HepG2 (cell line): ENCODE measurements around the gene BPIFB4. TPM values are rescaled to one million over a fixed set of nuclear protein-coding genes. Genes with fewer than 3 reads are reported as not detected.
A peak's percentile ranks its signal among the peaks of the same experiment; 100 is the strongest.

Experiments
- ATF7 ChIP-seq, 2 experiments: fragments of 450-650 bp in 1 of 2; sonication (generic) in 1 of 2; formaldehyde crosslinking in 1 of 2; IDR thresholded peaks; 2 replicates each; pipeline versions ENCODE4 v1.4.0 to v1.6.1; 2016 to 2020; ENCODE audit warnings: antibody characterized with exemption in 1 of 2, mild to moderate bottlenecking in 1 of 2, missing genetic modification reagents in 1 of 2
- BCL6 ChIP-seq: IDR thresholded peaks from 2 replicates; pipeline ENCODE4 v1.6.1; 2016; ENCODE audit warnings: missing genetic modification reagents, missing compliant biosample characterization
- CBX2 ChIP-seq, 2 experiments: fragments of 200-600 bp in 1 of 2; sonication (generic); formaldehyde crosslinking in 1 of 2; IDR thresholded peaks; 2 replicates each; pipeline versions ENCODE4 v1.7.0 to v1.8.1; 2018 to 2022; ENCODE audit warnings: low read depth in 2 of 2, low read length in 1 of 2, mild to moderate bottlenecking in 1 of 2, missing genetic modification reagents in 1 of 2
- HES4 ChIP-seq: sonication (generic); formaldehyde crosslinking; IDR thresholded peaks from 2 replicates; pipeline ENCODE4 v1.9.0; 2021; ENCODE audit warnings: mild to moderate bottlenecking, missing genetic modification reagents, borderline replicate concordance
- KDM5A ChIP-seq: fragments of 200-600 bp; sonication (generic); IDR thresholded peaks from 2 replicates; pipeline ENCODE4 v1.7.0; 2018; ENCODE audit warnings: antibody characterized with exemption, mild to moderate bottlenecking, low read length, borderline replicate concordance
- MED8 ChIP-seq: sonication (generic); formaldehyde crosslinking; IDR thresholded peaks from 2 replicates; pipeline ENCODE4 v1.8.1; 2023; ENCODE audit warnings: mild to moderate bottlenecking, missing genetic modification reagents; ENCODE audit not compliant: insufficient replicate concordance
- MZF1 ChIP-seq: sonication (generic); formaldehyde crosslinking; IDR thresholded peaks from 2 replicates; pipeline ENCODE4 v1.8.1; 2023; ENCODE audit warnings: mild to moderate bottlenecking, missing genetic modification reagents, borderline replicate concordance
- NFE2L2 ChIP-seq: fragments of 150-350 bp; IDR thresholded peaks from 2 replicates; pipeline ENCODE4 v1.6.1; 2014; ENCODE audit warnings: low read length
- NR2F2 ChIP-seq: IDR thresholded peaks from 2 replicates; pipeline ENCODE4 v1.6.1; 2012; ENCODE audit warnings: low read depth, inconsistent platforms, borderline replicate concordance
- RARG ChIP-seq: sonication (generic); formaldehyde crosslinking; IDR thresholded peaks from 2 replicates; pipeline ENCODE4 v1.4.0; 2020; ENCODE audit warnings: low read depth, mild to moderate bottlenecking, missing genetic modification reagents
- SAFB2 ChIP-seq: sonication (generic); formaldehyde crosslinking; IDR thresholded peaks from 2 replicates; pipeline ENCODE4 v1.5.1; 2020; ENCODE audit warnings: missing genetic modification reagents, low read depth, mild to moderate bottlenecking, borderline replicate concordance
- TRIM24 ChIP-seq: sonication (generic); formaldehyde crosslinking; IDR thresholded peaks from 2 replicates; pipeline ENCODE4 v1.8.0; 2022; ENCODE audit warnings: mild to moderate bottlenecking, missing genetic modification reagents
- ZBTB3 ChIP-seq: sonication (generic); formaldehyde crosslinking; IDR thresholded peaks from 2 replicates; pipeline ENCODE4 v1.4.0; 2020; ENCODE audit warnings: low read depth, mild to moderate bottlenecking, moderate library complexity, missing genetic modification reagents, borderline replicate concordance
- ZNF207 ChIP-seq: fragments of 450-650 bp; IDR thresholded peaks from 2 replicates; pipeline ENCODE4 v1.6.1; 2016; ENCODE audit warnings: antibody characterized with exemption, borderline replicate concordance
- ZNF224 ChIP-seq: sonication (generic); formaldehyde crosslinking; IDR thresholded peaks from 2 replicates; pipeline ENCODE4 v1.5.0; 2020; ENCODE audit warnings: mild to moderate bottlenecking, missing genetic modification reagents
- ZNF34 ChIP-seq: sonication (generic); formaldehyde crosslinking; IDR thresholded peaks from 2 replicates; pipeline ENCODE4 v1.4.0; 2020; ENCODE audit warnings: mild to moderate bottlenecking, missing genetic modification reagents, borderline replicate concordance
- ZNF547 ChIP-seq: sonication (generic); formaldehyde crosslinking; IDR thresholded peaks from 2 replicates; pipeline ENCODE4 v1.5.1; 2020; ENCODE audit warnings: mild to moderate bottlenecking, missing genetic modification reagents
- ZNF614 ChIP-seq: IDR thresholded peaks from 2 replicates; pipeline ENCODE4 v1.6.1; 2018; ENCODE audit warnings: missing biosample characterization, missing genetic modification reagents, inconsistent platforms, borderline replicate concordance
- ZNF776 ChIP-seq: sonication (generic); formaldehyde crosslinking; IDR thresholded peaks from 2 replicates; pipeline ENCODE4 v1.4.0; 2020; ENCODE audit warnings: mild to moderate bottlenecking, missing genetic modification reagents
- ZNF800 ChIP-seq: sonication (generic); formaldehyde crosslinking; IDR thresholded peaks from 2 replicates; pipeline ENCODE4 v1.4.0; 2020; ENCODE audit warnings: missing genetic modification reagents
- ZSCAN20 ChIP-seq: sonication (generic); formaldehyde crosslinking; IDR thresholded peaks from 2 replicates; pipeline ENCODE4 v1.4.0; 2020; ENCODE audit warnings: missing genetic modification reagents, mild to moderate bottlenecking, borderline replicate concordance
- polyA plus RNA-seq, 8 experiments: library from polyadenylated mRNA; depleted of rRNA in 3 of 8; stranded (reverse) in 7 of 8; unstranded in 1 of 8; fragments of >200 nt; fragmentation: Illumina TruSeq in 4 of 8; extraction: Trizol in 4 of 8; gene quantifications; 2 replicates each; pipeline versions ENCODE4 v1.2.1 to v1.2.3, GENCODE V29; 2011 to 2016; ENCODE audit warnings: low read depth in 4 of 8, missing spikeins in 1 of 8, mixed read lengths in 1 of 8; ENCODE audit not compliant: insufficient read depth in 1 of 8
- total RNA-seq, 5 experiments: library from RNA; depleted of rRNA; stranded (reverse); fragments of >200 nt; fragmentation: Illumina TruSeq; extraction: Trizol; gene quantifications; 2 replicates each; pipeline ENCODE4 v1.2.3, GENCODE V29; 2016; ENCODE audit warnings: low read depth in 1 of 5
- TF ChIP-seq, protein P1 (sequence below): sonication (generic); formaldehyde crosslinking; IDR thresholded peaks from 2 replicates; pipeline ENCODE4 v1.4.0; 2020; ENCODE audit warnings: missing genetic modification reagents, borderline replicate concordance
- TF ChIP-seq, protein P2 (sequence below): IDR thresholded peaks from 2 replicates; pipeline ENCODE4 v1.6.1; 2016; ENCODE audit warnings: mild to moderate bottlenecking

BPIFB4 gene
- total and polyA plus RNA-seq, 2 of the 13 experiments (the other 11 are each of a cell fraction or from before 2014, with no cell fraction given), result 0.09 TPM; not detected in 1

DNA sequence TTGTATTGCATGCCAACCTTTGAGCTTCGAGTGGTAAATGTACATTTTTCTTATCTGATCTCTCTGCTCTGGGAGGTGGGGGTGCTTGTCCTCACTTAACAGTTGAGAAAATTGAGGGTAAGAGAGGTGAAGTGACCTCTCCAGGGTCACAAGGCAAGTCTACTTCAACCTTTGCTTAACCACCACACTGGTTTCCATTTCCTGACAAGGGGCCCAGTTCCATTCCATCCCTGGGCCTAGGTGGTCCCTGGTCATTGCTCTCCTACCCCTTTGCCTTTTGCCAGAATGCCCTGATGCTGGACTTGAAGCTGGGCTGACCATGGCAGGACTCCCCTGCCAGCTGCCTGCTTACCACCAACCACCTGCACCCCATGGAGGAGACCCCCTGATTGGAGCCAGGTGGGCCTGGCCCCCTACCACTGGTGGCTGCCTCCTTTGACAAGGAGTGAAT lies 35.7 kb upstream of the BPIFB4 start (continued):
- TF ChIP-seq, protein P1, sequence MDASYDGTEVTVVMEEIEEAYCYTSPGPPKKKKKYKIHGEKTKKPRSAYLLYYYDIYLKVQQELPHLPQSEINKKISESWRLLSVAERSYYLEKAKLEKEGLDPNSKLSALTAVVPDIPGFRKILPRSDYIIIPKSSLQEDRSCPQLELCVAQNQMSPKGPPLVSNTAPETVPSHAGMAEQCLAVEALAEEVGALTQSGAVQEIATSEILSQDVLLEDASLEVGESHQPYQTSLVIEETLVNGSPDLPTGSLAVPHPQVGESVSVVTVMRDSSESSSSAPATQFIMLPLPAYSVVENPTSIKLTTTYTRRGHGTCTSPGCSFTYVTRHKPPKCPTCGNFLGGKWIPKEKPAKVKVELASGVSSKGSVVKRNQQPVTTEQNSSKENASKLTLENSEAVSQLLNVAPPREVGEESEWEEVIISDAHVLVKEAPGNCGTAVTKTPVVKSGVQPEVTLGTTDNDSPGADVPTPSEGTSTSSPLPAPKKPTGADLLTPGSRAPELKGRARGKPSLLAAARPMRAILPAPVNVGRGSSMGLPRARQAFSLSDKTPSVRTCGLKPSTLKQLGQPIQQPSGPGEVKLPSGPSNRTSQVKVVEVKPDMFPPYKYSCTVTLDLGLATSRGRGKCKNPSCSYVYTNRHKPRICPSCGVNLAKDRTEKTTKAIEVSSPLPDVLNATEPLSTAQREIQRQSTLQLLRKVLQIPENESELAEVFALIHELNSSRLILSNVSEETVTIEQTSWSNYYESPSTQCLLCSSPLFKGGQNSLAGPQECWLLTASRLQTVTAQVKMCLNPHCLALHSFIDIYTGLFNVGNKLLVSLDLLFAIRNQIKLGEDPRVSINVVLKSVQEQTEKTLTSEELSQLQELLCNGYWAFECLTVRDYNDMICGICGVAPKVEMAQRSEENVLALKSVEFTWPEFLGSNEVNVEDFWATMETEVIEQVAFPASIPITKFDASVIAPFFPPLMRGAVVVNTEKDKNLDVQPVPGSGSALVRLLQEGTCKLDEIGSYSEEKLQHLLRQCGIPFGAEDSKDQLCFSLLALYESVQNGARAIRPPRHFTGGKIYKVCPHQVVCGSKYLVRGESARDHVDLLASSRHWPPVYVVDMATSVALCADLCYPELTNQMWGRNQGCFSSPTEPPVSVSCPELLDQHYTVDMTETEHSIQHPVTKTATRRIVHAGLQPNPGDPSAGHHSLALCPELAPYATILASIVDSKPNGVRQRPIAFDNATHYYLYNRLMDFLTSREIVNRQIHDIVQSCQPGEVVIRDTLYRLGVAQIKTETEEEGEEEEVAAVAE (CRISPR knock-in tag), result no peak
- TF ChIP-seq TRIM24 (no peak), ZNF800 (CRISPR knock-in tag) (no peak; the same call in 1 of the 2 replicates), BCL6 (CRISPR knock-in tag) (peak; percentile 13; the same call in 1 of the 2 replicates), ATF7 (IDR thresholded peaks at IDR 0.05) (no peak), ATF7 (CRISPR knock-in tag; IDR thresholded peaks at IDR 0.05) (no peak), MED8 (CRISPR knock-in tag) (no peak), KDM5A (no peak), ZNF224 (CRISPR knock-in tag) (no peak), ZNF547 (no peak), ZNF207 (no peak), ZNF34 (no peak), ZBTB3 (CRISPR knock-in tag) (no peak), NR2F2 (peak; percentile 67; the same call in 1 of the 2 replicates), NFE2L2 (no peak), ZNF614 (no peak), SAFB2 (no peak), CBX2 (IDR thresholded peaks at IDR 0.05; ENCODE audit: low read depth, low read length) (no peak), CBX2 (CRISPR knock-in tag; IDR thresholded peaks at IDR 0.05; ENCODE audit: low read depth) (no peak), HES4 (no peak), ZNF776 (CRISPR knock-in tag) (no peak), ZSCAN20 (CRISPR knock-in tag) (no peak), RARG (no peak), MZF1 (no peak)
- TF ChIP-seq, protein P2, sequence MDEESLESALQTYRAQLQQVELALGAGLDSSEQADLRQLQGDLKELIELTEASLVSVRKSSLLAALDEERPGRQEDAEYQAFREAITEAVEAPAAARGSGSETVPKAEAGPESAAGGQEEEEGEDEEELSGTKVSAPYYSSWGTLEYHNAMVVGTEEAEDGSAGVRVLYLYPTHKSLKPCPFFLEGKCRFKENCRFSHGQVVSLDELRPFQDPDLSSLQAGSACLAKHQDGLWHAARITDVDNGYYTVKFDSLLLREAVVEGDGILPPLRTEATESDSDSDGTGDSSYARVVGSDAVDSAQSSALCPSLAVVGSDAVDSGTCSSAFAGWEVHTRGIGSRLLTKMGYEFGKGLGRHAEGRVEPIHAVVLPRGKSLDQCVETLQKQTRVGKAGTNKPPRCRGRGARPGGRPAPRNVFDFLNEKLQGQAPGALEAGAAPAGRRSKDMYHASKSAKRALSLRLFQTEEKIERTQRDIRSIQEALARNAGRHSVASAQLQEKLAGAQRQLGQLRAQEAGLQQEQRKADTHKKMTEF, result 0 out of 2 replicates have a peak, but pooled peaks have one; percentile 26
